SK-N-SH (cell line): Measurements from ENCODE around the gene BCL11B. TPM values are rescaled to one million over a fixed set of nuclear protein-coding genes. Genes with fewer than 3 reads are reported as not detected.

Experiments
- CTCF ChIA-PET: fragments of 300-600, 350-600 bp; formaldehyde crosslinking; extraction: SDS; loops from one replicate; lab custom pipeline; 2021; lab: Yijun Ruan, JAX
- POLR2A ChIA-PET: fragments of 350-600 bp; sonication (Branson Sonifier 250); formaldehyde crosslinking; extraction: SDS; loops from one replicate; lab custom pipeline; 2020; ENCODE audit warnings: antibody characterized with exemption, inconsistent platforms; lab: Yijun Ruan, JAX
- DNase-seq: peaks from one replicate; pipeline ENCODE4 v3.0.0; 2012
- H2AFZ ChIP-seq: fragments of 200-600 bp; sonication (generic); 2 replicates; pipeline ENCODE4 v1.8.1; 2016; ENCODE audit warnings: antibody characterized with exemption, mild to moderate bottlenecking, low read depth
- H3F3A ChIP-seq: fragments of 200-600 bp; sonication (generic); replicated peaks from 2 replicates; pipeline ENCODE3; 2016; ENCODE audit warnings: antibody characterized with exemption, mild to moderate bottlenecking; ENCODE audit not compliant: insufficient read depth
- H3K27ac ChIP-seq, 2 experiments: fragments of 200-500 bp in 1 of 2; fragments of 200-600 bp in 1 of 2; sonication (Bioruptor generic) in 1 of 2; sonication (generic), shearing (Covaris generic) in 1 of 2; 2 replicates each; pipeline versions ENCODE4 v1.5.1 to v1.6.1; 2014 to 2016; ENCODE audit warnings: low read depth in 2 of 2, inconsistent platforms in 1 of 2, low read length in 1 of 2, mild to moderate bottlenecking in 1 of 2, mixed read lengths in 1 of 2
- H3K27me3 ChIP-seq: fragments of 200-600 bp; sonication (generic), shearing (Covaris generic); 2 replicates; pipeline ENCODE4 v1.6.1; 2016; ENCODE audit warnings: mixed run types; ENCODE audit not compliant: insufficient read depth
- H3K36me3 ChIP-seq, 2 experiments: fragments of 200-500 bp in 1 of 2; fragments of 200-600 bp in 1 of 2; sonication (Bioruptor generic) in 1 of 2; sonication (generic) in 1 of 2; replicated peaks in 1 of 2; 2 replicates each; pipeline versions ENCODE3 to v1.5.1; 2014 to 2016; ENCODE audit warnings: low read length in 1 of 2, mild to moderate bottlenecking in 1 of 2; ENCODE audit not compliant: insufficient read depth in 2 of 2, control insufficient read depth in 1 of 2
- H3K4me1 ChIP-seq, 2 experiments: fragments of 200-500 bp in 1 of 2; fragments of 200-600 bp in 1 of 2; sonication (Bioruptor generic) in 1 of 2; sonication (generic), shearing (Covaris generic) in 1 of 2; 2 replicates each; pipeline versions ENCODE4 v1.5.1 to v1.6.1; 2014 to 2016; ENCODE audit warnings: low read depth in 1 of 2, low read length in 1 of 2, mixed run types in 1 of 2; ENCODE audit not compliant: insufficient read depth in 2 of 2, control insufficient read depth in 1 of 2
- H3K4me2 ChIP-seq: fragments of 200-600 bp; sonication (generic), shearing (Covaris generic); 2 replicates; pipeline ENCODE4 v1.6.1; 2017; ENCODE audit warnings: mixed run types
- H3K4me3 ChIP-seq, 2 experiments: fragments of 200-500 bp in 1 of 2; fragments of 200-600 bp in 1 of 2; sonication (Bioruptor generic) in 1 of 2; sonication (generic), shearing (Covaris generic) in 1 of 2; 2 replicates each; pipeline versions ENCODE4 v1.5.1 to v1.8.1; 2014 to 2016; ENCODE audit warnings: low read depth in 2 of 2, inconsistent platforms in 1 of 2, low read length in 1 of 2, mild to moderate bottlenecking in 1 of 2, mixed read lengths in 1 of 2, moderate library complexity in 1 of 2
- H3K79me2 ChIP-seq: fragments of 200-600 bp; sonication (generic); 2 replicates; pipeline ENCODE4 v1.8.1; 2017; ENCODE audit warnings: mild to moderate bottlenecking; ENCODE audit not compliant: insufficient read depth
- H3K9ac ChIP-seq: fragments of 200-600 bp; sonication (generic); 2 replicates; pipeline ENCODE4 v1.6.1; 2017; ENCODE audit warnings: mixed run types
- H3K9me2 ChIP-seq: fragments of 200-600 bp; sonication (generic); 2 replicates; pipeline ENCODE4 v1.6.1; 2017; ENCODE audit warnings: mixed run types
- H3K9me3 ChIP-seq: fragments of 200-600 bp; sonication (generic); 2 replicates; pipeline ENCODE4 v1.6.1; 2017; ENCODE audit warnings: mixed run types, mild to moderate bottlenecking, moderate library complexity
- H4K20me1 ChIP-seq: fragments of 200-600 bp; sonication (generic); 2 replicates; pipeline ENCODE4 v1.6.1; 2017; ENCODE audit warnings: mild to moderate bottlenecking, mixed run types; ENCODE audit not compliant: insufficient read depth
- CHD2 ChIP-seq: fragments of 150-350 bp; IDR thresholded peaks from 2 replicates; pipeline ENCODE4 v1.6.1; 2018; ENCODE audit warnings: low read length; ENCODE audit not compliant: partially characterized antibody
- EP300 ChIP-seq, 2 experiments: IDR thresholded peaks; 2 replicates each; pipeline versions ENCODE4 v1.4.0 to v1.6.1; 2012; ENCODE audit warnings: borderline replicate concordance in 1 of 2, low read depth in 1 of 2, low read length in 1 of 2
- FOSL2 ChIP-seq: IDR thresholded peaks from 2 replicates; pipeline ENCODE4 v1.4.0; 2012; ENCODE audit warnings: low read depth, mild to moderate bottlenecking, moderate library complexity, borderline replicate concordance
- GABPA ChIP-seq: IDR thresholded peaks from 2 replicates; pipeline ENCODE4 v1.4.0; 2012; ENCODE audit warnings: low read depth, mild to moderate bottlenecking
- GATA2 ChIP-seq: sonication (generic); formaldehyde crosslinking; IDR thresholded peaks from 2 replicates; pipeline ENCODE4 v1.5.0; 2020; ENCODE audit warnings: mild to moderate bottlenecking, missing genetic modification reagents
- JUND ChIP-seq: IDR thresholded peaks from 2 replicates; pipeline ENCODE4 v1.4.0; 2012
- MEF2A ChIP-seq: IDR thresholded peaks from 2 replicates; pipeline ENCODE4 v1.4.0; 2012; ENCODE audit warnings: low read depth, borderline replicate concordance
- NRF1 ChIP-seq: IDR thresholded peaks from 2 replicates; pipeline ENCODE4 v1.6.1; 2012; ENCODE audit warnings: low read depth, mild to moderate bottlenecking, low read length
- POLR2AphosphoS5 ChIP-seq: IDR thresholded peaks from 2 replicates; pipeline ENCODE4 v1.6.1; 2012; ENCODE audit warnings: low read depth, low read length
- RFX5 ChIP-seq: IDR thresholded peaks from 2 replicates; pipeline ENCODE4 v1.6.1; 2012; ENCODE audit warnings: mild to moderate bottlenecking, improper control_type of control experiment, low read length
- RXRA ChIP-seq: IDR thresholded peaks from 2 replicates; pipeline ENCODE4 v1.4.0; 2012; ENCODE audit warnings: low read depth, mild to moderate bottlenecking, borderline replicate concordance
- SIN3A ChIP-seq: IDR thresholded peaks from 2 replicates; pipeline ENCODE4 v1.6.1; 2012; ENCODE audit warnings: low read depth, mild to moderate bottlenecking, low read length, moderate library complexity, borderline replicate concordance
- TAF1 ChIP-seq: IDR thresholded peaks from 2 replicates; pipeline ENCODE4 v1.6.1; 2012; ENCODE audit warnings: low read depth, mild to moderate bottlenecking, low read length, moderate library complexity, borderline replicate concordance
- TCF12 ChIP-seq: IDR thresholded peaks from 2 replicates; pipeline ENCODE4 v1.4.0; 2012
- YY1 ChIP-seq: IDR thresholded peaks from 2 replicates; pipeline ENCODE4 v1.4.0; 2012; ENCODE audit warnings: low read depth, mild to moderate bottlenecking
- WGBS: methylation state at CpG from one replicate; pipeline ENCODE4 v1.1.6; 2017; ENCODE audit warnings: low lambda C conversion rate; 5-methylcytosine and 5-hydroxymethylcytosine counted together
- polyA plus RNA-seq, 3 experiments: library from polyadenylated mRNA; depleted of rRNA; stranded (reverse); fragments of >200 nt; gene quantifications; 2 replicates each; pipeline ENCODE4 v1.2.3, GENCODE V29; 2012
- TF ChIP-seq, protein P1 (sequence below): fragments of 150-350 bp; IDR thresholded peaks from 2 replicates; pipeline ENCODE4 v1.6.1; 2017; ENCODE audit warnings: antibody characterized with exemption, low read length, low read depth, borderline replicate concordance
- TF ChIP-seq, protein P2 (sequence below): IDR thresholded peaks from 2 replicates; pipeline ENCODE4 v1.6.1; 2012; ENCODE audit warnings: mild to moderate bottlenecking, low read depth, low read length, moderate library complexity
- TF ChIP-seq, protein P3 (sequence below): fragments of 150-350 bp; IDR thresholded peaks from 2 replicates; pipeline ENCODE4 v1.6.1; 2016; ENCODE audit warnings: mild to moderate bottlenecking, low read depth, low read length

Gene BCL11B
- polyA plus RNA-seq, 1 of the 3 experiments (the other 2 are of a cell fraction): not detected

GRCh38 chr14:99173506-99173905 lies 98.5 kb downstream of the BCL11B start:
- ChIA-PET CTCF (no interaction called here), POLR2A (no interaction called here)
- H3K27ac ChIP-seq: no peak overlapping the region
- 30% methylated on average over 3 of the region's 3 CpGs for WGBS
- no peak for DNase-seq
- peaks cover 14% of the 10 kb centered on the region for H3K27me3 ChIP-seq
- H3K36me3 ChIP-seq: no peaks in the 10 kb centered on the region
- no peaks in the 10 kb centered on the region for H4K20me1 ChIP-seq
- no peaks in the 10 kb centered on the region for H3K9me2 ChIP-seq
- no peaks in the 10 kb centered on the region for H3K79me2 ChIP-seq
- no peaks in the 10 kb centered on the region for H3K9me3 ChIP-seq
- no peak overlapping the region for H3K9ac ChIP-seq
- no peaks in the 10 kb centered on the region for H3F3A ChIP-seq
- H2AFZ ChIP-seq: no peak overlapping the region
- no peak overlapping the region for H3K4me3 ChIP-seq
- TF ChIP-seq EP300 (IDR thresholded peaks at IDR 0.05; ENCODE audit: borderline replicate concordance in 1 of 2, low read depth in 1 of 2, low read length in 1 of 2) (no peak), FOSL2 (no peak), TAF1 (no peak), YY1 (no peak), GABPA (no peak), TCF12 (no peak), RFX5 (no peak), JUND (no peak), MEF2A (no peak), POLR2AphosphoS5 (no peak), CHD2 (no peak), NRF1 (no peak), RXRA (no peak), SIN3A (no peak), GATA2 (no peak)
- TF ChIP-seq, protein P1, sequence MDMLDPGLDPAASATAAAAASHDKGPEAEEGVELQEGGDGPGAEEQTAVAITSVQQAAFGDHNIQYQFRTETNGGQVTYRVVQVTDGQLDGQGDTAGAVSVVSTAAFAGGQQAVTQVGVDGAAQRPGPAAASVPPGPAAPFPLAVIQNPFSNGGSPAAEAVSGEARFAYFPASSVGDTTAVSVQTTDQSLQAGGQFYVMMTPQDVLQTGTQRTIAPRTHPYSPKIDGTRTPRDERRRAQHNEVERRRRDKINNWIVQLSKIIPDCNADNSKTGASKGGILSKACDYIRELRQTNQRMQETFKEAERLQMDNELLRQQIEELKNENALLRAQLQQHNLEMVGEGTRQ: no peak
- TF ChIP-seq, protein P2, sequence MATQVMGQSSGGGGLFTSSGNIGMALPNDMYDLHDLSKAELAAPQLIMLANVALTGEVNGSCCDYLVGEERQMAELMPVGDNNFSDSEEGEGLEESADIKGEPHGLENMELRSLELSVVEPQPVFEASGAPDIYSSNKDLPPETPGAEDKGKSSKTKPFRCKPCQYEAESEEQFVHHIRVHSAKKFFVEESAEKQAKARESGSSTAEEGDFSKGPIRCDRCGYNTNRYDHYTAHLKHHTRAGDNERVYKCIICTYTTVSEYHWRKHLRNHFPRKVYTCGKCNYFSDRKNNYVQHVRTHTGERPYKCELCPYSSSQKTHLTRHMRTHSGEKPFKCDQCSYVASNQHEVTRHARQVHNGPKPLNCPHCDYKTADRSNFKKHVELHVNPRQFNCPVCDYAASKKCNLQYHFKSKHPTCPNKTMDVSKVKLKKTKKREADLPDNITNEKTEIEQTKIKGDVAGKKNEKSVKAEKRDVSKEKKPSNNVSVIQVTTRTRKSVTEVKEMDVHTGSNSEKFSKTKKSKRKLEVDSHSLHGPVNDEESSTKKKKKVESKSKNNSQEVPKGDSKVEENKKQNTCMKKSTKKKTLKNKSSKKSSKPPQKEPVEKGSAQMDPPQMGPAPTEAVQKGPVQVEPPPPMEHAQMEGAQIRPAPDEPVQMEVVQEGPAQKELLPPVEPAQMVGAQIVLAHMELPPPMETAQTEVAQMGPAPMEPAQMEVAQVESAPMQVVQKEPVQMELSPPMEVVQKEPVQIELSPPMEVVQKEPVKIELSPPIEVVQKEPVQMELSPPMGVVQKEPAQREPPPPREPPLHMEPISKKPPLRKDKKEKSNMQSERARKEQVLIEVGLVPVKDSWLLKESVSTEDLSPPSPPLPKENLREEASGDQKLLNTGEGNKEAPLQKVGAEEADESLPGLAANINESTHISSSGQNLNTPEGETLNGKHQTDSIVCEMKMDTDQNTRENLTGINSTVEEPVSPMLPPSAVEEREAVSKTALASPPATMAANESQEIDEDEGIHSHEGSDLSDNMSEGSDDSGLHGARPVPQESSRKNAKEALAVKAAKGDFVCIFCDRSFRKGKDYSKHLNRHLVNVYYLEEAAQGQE: no peak
- TF ChIP-seq, protein P3, sequence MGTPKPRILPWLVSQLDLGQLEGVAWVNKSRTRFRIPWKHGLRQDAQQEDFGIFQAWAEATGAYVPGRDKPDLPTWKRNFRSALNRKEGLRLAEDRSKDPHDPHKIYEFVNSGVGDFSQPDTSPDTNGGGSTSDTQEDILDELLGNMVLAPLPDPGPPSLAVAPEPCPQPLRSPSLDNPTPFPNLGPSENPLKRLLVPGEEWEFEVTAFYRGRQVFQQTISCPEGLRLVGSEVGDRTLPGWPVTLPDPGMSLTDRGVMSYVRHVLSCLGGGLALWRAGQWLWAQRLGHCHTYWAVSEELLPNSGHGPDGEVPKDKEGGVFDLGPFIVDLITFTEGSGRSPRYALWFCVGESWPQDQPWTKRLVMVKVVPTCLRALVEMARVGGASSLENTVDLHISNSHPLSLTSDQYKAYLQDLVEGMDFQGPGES: no peak
- no peaks in the 10 kb centered on the region for H3K4me1 ChIP-seq
- H3K4me2 ChIP-seq: no peak overlapping the region
